NOMO-1 treated with dmso at 0.1 percent for 144 hours (cell line): Measurements from ENCODE around the gene GALE.
"Not testable (repeated sequence)": the region's sequence is repeated elsewhere in the genome, so short reads cannot be mapped to it uniquely, and the experiment has no call there.

Experiments used
- DNase-seq: peaks from one replicate; lab custom pipeline; 2025; ENCODE audit not compliant: unreplicated experiment; lab: John Stamatoyannopoulos, UW

The GALE gene

GRCh38 chr1:23793018-23793781 lies 7.4 kb downstream of the GALE start:
- DNase-seq = no peak

- no peak for DNase-seq
These were observed 8.2 kb downstream of the GALE start for GRCh38 chr1:23792151-23792945.

GRCh38 chr1:23791516-23792047 lies 9.0 kb downstream of the GALE start:
- no peak for DNase-seq

GRCh38 chr1:23790696-23791515 lies 9.6 kb downstream of the GALE start, which contains the start of gene LYPLA2:
TSS of gene LYPLA2 (plus strand) at chr1:23791145. CDS start at chr1:23792683, 1,538 bp downstream.
- peak; percentile 82 for DNase-seq

- no peak for DNase-seq
These were observed 11.9 kb downstream of the GALE start for GRCh38 chr1:23788695-23789094.

GRCh38 chr1:23787701-23788100 lies 12.9 kb downstream of the GALE start:
- no peak for DNase-seq

GRCh38 chr1:23784846-23785245 lies 15.7 kb downstream of the GALE start:
- no peak for DNase-seq

GRCh38 chr1:23783141-23783540 lies 17.4 kb downstream of the GALE start:
- not testable (repeated sequence) for DNase-seq

- DNase-seq = no peak
These were observed 20.7 kb downstream of the GALE start for GRCh38 chr1:23779826-23780371.

GRCh38 chr1:23777979-23778814 lies 22.4 kb downstream of the GALE start, which contains the start of gene PITHD1:
TSS of gene PITHD1 (plus strand) at chr1:23778418. CDS start at chr1:23778516, 98 bp downstream.
- DNase-seq = peak; percentile 81

- DNase-seq = no peak
These were observed 24.3 kb downstream of the GALE start for GRCh38 chr1:23776217-23776616.

GRCh38 chr1:23774174-23774880 lies 26.2 kb downstream of the GALE start:
- DNase-seq = no peak

GRCh38 chr1:23772854-23773242 lies 27.7 kb downstream of the GALE start:
- DNase-seq = no peak

GRCh38 chr1:23772049-23772853 lies 28.3 kb downstream of the GALE start:
- peak; percentile 17 for DNase-seq

GRCh38 chr1:23768733-23769132 lies 31.8 kb downstream of the GALE start:
- DNase-seq = no peak

GRCh38 chr1:23763041-23763577 lies 37.4 kb downstream of the GALE start:
- no peak for DNase-seq

- no peak for DNase-seq
These were observed 41.3 kb downstream of the GALE start for GRCh38 chr1:23759277-23759676.

- no peak for DNase-seq
These were observed 42.7 kb downstream of the GALE start for GRCh38 chr1:23757812-23758211.
